ENCODE results near the gene NACC2. TPM values are rescaled to one million over a fixed set of nuclear protein-coding genes. Genes with fewer than 3 reads are reported as not detected.
A peak's percentile ranks its signal among the peaks of the same experiment; 100 is the strongest.

The NACC2 gene
- total and polyA plus RNA-seq, 9 of the 15 experiments (the other 6 are each of a cell fraction or from before 2014, with no cell fraction given), result 0.70 to 25.1 (median 5.6) TPM

GRCh38 chr9:136088939-136089696 is 6.0 kb downstream of the NACC2 start (continued):
- peak; percentile 24; the same call in 1 of the 2 replicates for TF ChIP-seq ZBTB33 (CRISPR knock-in tag; IDR thresholded peaks at IDR 0.05)
- no peak for TF ChIP-seq NKRF (IDR thresholded peaks at IDR 0.05; ENCODE audit: borderline replicate concordance)
- TF ChIP-seq ZNF239 (CRISPR knock-in tag; IDR thresholded peaks at IDR 0.05), result no peak
- no peak for TF ChIP-seq PRMT5 (CRISPR knock-in tag; IDR thresholded peaks at IDR 0.05)
- TF ChIP-seq ZBTB7A (IDR thresholded peaks at IDR 0.05; ENCODE audit: borderline replicate concordance, control insufficient read depth, low read depth, low read length), result peak; percentile 36; the same call in 1 of the 2 replicates
- TF ChIP-seq HDAC3 (IDR thresholded peaks at IDR 0.05; ENCODE audit: borderline replicate concordance, partially characterized antibody), result no peak
- no peak for TF ChIP-seq PYGO2 (tag; IDR thresholded peaks at IDR 0.05)
- TF ChIP-seq BRF2 (IDR thresholded peaks at IDR 0.05; ENCODE audit: borderline replicate concordance, insufficient read depth, insufficient read length), result no peak

All from K562 (cell line).